ENCODE measurements around the gene MAPK8IP2.
A peak's percentile ranks its signal among the peaks of the same experiment; 100 is the strongest.
"Not testable (repeated sequence)": the region's sequence is repeated elsewhere in the genome, so short reads cannot be mapped to it uniquely, and the experiment has no call there.

The MAPK8IP2 gene

DNA sequence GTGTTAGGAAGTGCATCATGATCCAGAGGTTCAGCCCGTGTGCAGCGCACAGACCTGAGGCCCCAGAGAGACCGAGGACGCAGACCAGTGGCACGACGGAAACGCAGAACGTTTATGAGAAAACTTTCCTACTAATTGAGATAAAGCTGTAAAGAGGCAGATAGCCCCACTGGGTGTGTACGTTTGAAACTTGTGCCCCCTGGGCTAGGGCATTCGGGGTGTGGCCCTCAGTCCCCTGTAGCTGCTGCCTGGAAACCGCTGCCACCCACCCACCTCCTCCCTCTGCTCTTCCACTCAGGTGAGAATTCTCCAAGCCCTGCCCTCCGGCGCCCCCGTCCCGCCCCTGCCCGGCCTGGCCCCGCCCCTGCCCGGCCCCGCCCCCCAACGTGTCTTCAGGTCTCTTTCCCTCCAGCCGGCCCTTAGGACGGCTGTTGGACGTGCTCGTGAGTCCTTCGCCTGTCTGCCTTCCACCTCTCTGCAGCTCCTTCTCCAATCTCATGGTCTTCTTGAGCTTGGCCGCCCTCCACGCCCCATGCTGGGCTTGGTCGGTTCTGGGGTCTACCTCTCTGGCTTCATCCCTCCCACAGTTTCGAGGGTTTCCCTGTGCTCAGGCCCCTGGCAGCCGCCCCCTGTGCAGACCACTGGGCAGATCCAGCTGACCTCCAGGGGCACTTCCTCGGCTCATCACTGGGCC is 12.1 kb downstream of the MAPK8IP2 start:
- DNase-seq (ENCODE audit: low read depth) = no peak

DNA sequence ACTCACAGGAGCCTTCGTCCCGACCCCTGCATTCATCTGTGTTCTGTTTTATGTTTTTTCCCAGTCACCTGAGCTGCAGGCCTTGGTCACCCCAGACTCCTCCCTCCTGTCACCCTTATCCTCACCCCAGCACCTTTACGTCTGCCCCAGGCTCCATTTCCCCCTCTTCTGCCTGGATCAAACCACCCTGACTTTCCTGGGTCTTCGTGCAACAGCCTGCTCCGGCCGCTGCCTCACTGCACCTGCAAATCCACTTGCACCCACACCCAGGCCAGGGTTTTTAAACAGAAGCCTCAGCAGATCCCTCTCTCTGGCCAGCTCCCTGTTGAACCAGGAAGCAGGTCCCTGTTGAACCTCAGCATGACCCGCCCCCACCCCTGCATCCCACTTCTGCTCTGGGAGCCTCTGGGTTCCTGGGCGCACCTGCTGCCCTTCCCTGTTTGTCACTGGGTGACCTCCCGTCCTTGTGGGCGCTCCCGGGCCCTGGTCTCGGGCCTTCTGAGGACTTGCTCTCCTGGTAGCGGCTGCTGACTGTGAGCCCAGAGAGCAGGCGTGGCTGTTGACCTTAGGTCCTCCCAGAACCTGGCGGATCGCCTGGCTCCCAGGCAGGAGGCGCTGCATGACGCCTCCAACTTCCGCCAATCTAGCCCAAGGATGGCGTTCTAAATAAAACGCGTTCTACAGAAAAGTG is 12.8 kb downstream of the MAPK8IP2 start:
- no peak for DNase-seq (ENCODE audit: low read depth)

DNA sequence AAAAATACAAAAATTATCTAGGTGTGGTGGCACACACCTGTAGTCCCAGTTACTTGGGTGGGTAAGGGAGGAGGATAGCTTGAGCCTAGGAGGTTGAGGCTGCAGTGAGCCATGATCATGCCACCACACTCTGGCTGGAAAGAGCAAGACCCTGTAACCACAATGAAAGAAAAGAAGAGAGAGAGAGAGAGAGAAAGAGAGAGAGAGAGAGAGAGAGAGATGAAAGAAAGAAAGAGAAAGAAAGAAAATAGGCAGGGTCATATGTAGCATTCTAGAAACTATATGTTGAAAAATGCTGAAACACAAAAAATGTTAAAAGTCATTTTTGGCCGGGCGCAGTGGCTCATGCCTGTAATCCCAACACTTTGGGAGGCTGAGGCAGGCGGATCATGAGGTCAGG is 13.7 kb downstream of the MAPK8IP2 start:
- DNase-seq (ENCODE audit: low read depth) = not testable (repeated sequence)

DNA sequence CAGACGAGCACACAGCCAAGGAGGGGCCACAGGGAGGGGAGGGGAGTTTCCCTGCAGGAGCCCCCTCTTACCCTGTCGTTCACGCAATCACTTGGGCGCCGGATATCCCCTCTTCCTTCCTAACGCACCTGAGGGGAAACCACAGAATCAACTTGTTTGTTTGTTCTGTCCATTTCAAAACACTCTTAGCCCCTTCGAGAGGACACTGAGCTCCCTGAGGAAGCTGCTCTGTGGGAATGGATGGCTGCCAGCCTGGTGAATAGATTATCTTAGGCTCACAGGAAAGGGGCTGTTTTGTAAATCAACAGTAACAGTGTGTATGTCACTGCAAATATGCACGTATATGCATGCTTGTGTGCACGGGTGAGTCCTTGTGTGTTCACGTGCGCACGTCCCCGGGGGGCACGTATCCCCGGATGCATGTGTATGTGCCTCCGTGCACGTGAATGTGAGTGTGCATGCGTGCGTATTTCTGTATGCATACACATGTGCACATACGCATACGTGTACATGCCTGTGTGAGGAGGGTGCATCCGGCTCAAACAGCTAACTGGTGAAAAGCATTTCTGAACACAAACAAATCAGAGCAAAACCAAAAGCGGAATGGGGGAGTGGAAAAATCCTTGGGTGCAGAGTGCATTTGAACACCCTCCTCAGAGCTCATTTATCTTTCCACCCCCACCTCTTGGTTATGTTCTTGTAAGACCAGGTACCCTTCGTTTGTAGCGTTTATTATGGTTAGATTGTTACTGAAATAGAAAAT is 20.2 kb downstream of the MAPK8IP2 start:
- DNase-seq (ENCODE audit: low read depth) = peak; percentile 83

DNA sequence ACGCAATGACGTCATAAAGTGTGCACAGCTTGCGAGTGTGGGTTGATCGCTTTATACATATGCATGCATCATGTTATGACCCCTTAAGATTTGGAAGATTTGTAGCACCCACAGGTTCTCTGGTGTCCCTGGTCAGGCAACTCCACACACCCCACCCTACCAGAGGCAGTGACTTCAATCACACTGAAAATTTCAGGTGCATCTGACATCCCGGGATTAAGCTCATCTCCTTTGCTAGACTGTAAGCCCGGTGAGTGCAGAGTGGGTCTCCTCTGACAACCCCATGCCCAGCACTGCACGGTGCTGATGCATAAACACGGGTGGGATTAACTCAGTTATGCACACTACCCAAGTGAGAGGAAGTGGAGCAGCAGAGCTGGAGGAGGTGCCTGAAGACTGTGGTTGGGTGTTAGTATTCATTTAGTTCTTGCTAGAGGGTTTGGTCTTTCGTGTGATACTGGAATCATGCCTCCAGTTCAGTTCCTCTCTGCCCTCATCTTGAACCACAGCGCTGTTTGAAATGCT is 20.8 kb downstream of the MAPK8IP2 start:
- peak; percentile 32 for DNase-seq (ENCODE audit: low read depth)

DNA sequence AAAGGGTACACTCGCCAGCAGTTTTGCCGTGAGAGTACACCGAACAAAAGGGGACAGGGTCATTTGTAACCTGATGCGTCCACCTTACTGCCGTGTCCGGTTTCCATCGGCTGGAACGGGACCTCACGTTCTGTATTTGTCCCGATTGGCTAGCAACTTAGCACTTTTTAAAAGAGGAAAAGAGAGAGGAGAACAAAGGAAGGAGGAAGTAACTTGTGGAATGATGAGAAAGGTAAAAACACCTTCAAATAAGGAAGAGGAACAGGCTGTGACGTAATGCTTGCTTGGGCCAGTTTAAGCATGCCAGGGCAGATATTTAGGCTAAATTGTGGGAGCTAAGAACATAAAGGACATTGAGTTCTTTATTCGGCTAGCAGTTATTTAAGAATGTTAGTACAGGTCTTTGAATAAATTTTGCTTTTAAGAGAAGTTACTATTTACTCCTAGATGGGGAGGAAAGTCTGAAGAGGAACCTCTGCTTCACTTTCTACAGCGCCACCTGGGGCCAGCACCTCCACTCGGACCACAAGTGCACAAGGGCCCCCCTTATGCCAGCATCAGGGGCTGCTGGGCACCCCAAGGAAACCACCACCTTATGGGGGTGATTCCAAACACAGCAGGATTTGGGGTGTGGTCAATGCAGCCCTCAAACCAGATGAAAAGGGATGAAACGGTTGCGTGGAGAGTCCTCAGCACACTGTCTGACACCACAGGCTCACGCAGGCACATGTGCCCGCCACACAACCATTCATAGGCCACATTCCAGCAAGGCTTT is 21.5 kb downstream of the MAPK8IP2 start:
- no peak for DNase-seq (ENCODE audit: low read depth)

DNA sequence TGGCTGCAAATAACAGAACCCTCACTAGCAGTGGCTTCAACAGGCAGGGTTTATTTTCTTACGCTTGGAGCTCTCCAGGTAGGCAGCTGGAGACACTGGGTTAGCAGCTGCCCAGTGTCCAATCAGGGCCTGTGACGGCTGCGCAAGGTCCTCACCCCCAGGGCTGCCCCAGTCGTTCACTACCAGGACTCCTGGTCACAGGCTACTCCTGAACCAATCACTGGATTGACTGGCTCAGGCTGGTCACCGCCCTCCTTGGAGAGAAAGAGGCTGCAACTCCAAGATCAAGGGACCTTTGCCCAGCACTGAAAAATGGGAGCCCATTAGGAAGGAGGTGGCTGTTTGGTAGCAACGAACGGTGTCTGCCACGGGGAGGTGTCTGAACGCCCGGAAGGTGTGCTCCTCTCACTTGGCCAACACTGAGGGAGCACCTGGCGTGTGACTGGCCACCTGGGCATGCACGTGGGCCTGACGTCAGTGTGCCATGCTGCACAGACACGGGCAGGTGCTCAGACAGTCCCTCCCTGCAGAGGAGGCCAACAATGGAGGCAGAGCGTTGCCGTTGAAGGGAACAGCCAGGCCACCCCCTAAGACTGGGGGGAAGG is 22.2 kb downstream of the MAPK8IP2 start:
- no peak for DNase-seq (ENCODE audit: low read depth)

DNA sequence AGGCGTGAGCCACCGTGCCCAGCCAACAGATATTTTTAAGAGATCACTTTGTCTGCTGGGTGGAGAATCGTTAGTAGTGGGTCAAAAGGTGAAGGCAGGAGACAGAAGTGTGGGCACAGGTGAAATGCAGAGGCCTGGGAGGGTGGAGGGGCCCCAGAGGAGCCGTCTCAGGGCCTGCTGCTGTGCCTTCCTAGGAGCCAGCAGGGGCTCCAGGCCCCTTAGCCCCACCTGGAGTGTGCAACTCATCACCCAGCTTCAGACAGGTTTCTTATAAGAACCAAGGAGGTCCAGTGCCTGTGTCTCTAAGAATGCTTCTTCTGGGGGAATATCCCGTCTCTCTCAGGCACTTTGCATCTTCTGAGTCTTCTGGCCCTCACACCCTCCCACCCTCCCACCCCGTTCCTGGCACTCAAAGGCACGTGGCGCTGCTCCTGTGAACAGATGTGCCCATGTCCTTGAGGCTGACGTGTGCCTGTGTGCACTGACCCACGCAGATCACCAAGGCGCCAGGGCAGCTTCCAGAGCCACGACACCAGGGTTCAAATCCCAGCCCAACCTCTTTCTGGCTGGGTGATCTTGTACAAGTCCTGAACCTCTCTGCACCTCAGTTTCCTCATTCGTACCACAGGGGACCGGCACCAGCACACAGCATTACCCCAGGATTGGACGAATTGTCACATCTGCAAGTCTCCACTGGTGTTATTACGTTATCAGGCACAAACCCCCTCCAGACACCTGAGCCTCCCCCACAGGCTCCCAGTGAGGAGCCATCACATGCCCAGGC is 23.9 kb downstream of the MAPK8IP2 start:
- DNase-seq (ENCODE audit: low read depth) = no peak

DNA sequence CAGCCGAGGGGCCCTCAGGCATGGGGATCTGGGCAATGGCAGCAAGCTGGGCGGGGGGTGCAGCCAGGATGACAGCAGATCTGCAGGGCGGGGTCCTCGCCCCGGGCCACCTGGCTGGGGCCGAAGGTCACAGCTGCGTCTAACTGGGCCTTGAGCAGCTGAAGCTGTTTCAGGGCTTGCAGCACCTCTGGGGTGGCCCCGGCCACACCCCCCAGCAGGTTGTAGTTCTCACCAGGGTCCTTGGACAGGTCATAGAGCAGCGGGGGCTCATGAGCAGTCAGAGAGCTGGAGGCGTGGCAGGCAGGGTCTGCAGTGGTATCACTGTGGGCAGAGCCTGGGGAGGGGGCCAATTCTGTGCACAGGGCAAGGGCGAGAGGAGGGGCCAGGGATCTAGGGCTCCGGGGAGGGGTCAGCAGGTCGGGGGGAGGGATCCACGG is 24.6 kb downstream of the MAPK8IP2 start:
- DNase-seq (ENCODE audit: low read depth) = no peak

DNA sequence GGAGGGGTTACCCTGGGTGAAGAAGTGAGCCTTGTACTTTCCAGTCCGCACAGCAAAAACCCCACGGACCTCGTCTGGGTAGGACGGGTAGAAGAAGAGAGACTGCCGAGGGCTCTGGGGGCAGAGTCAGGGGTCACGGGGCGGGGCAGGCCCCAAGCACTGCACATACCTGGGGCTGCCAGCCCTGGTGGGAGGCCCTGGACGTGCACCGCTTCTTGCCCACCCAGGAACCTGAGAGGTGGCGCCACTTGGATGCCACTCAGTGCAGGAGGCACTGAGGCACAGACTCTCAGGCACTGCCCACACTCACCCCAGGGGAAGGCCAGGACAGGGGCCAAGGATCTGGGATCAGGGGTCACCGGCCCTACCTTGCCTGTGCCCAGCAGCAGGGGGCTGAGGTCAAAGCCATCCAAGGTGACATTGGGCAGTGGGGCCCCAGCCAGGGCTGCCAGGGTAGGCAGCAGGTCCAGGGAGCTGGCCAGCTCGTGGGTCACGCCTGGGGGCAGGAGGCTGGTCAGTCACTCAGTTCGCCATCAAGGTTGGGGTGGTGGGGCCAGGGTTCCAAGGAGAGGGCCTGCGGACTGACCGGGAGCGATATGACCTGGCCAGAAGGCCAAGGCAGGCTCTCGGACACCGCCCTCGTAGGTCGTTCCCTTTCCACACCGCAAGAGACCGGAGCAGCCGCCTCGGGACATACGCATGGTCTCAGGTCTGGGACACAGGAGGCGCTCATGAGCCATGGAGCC is 25.1 kb downstream of the MAPK8IP2 start:
- DNase-seq (ENCODE audit: low read depth) = no peak

DNA sequence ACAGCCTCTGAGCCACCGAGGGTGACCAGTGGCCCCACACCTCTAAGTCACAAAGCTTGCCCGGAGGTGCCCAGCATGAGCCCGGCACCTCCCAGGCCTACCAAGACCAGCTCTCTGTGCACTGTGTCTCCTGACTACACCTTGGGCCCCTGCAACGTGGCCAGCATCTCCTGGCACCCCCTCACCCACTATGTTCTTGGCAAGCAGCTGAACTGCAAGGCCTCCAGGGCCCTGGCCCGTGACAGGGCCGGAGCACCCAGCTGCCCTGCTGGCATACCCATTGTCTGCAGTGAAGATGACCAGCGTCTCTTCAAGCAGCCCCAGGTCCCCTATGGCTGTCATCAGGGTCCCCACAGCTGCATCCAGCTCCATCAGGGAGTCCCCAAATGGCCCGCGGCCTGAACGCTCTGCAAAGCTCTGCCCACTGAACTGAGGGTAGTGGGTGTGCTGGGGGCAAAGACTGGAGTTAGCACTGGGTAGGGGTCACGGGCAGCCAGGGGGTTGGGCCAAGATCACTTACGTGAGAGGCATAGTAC is 25.8 kb downstream of the MAPK8IP2 start:
- DNase-seq (ENCODE audit: low read depth) = no peak

DNA sequence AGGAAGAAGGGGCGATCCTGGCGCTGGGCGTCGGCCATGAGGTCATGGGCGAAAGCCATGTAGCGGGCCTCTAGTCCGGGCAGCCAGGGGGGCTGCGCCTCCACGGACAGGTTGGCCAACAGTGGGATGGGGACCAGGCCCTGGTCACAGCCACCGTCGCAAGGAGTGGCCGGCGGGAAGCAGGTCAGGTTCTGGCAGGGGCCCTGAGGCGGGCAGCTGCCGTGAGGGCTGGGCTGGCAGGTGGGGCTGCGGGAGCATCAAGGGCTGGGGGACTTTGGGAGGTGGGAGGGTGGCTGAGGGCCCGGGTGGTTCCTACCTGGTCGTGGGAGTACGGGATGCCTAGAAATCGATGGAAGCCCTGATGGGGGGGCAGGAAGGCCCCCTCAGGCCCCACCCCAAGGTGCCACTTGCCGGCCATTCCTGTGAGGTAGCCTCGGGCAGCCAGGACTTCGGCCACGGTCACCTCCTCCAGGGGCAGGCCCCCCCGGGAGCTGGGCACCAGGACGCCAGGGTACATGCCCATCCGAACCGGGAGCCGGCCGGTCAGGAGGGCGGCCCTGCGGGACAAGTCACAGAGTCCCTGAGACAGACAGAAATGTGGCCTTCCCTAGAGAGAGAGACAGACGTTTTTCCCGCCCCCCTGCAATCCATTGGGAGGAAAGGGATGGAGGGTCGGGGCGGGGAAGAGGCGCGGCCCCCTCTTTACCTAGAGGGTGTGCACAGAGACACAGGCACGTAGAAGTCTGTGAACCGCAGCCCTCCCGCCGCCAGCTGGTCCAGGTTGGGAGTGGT is 26.5 kb downstream of the MAPK8IP2 start:
- no peak for DNase-seq (ENCODE audit: low read depth)

DNA sequence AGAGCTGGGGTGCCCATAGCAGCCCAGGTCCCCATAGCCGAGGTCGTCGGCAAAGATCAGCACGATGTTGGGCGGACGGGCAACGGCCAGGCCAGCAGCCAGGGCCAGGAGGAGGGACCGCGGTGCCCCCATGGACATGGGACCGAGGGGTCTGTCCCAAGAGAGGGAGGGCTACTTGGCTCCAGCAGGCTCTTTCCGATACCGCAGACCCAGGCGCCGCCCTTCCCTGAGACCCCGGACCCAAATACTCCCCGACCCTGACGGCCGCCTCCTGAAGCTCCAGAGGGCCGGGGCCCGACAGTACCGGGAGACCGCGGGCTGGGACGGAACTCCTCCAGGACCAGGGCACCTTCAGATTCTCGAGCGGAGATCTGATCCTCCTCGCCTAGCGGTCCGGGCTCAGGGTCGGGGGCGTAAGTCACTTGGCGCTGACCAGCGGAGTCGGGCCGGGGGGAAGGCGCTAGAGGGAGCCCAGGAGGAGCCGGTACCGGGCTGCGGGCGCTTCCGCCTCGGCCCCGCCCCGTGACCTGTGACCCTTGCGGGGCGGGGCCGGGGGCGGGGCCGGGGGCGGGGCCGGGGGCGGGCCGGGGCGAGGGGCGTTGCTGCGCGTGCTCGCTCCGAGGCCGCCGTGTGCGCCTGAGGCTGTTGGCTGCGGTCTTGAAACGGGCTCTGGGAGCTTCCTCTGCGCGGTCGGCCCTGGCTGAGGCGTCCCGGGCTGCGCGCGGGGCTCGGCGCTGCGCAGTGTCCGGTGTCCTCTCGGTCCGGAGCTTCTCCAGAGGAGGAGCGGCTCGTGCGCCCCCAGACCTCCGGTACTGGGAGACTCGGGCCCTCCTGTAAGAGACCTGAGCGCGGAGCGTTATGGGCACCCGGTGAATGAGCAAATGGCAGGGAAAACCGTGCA is 27.3 kb downstream of the MAPK8IP2 start, which contains the start of gene ARSA:
Gene ARSA, minus strand, starts transcription at position 511 of the 901 bp plus-strand sequence. Its CDS starts 373 bp downstream, at position 138.
- DNase-seq (ENCODE audit: low read depth) = peak; percentile 70

DNA sequence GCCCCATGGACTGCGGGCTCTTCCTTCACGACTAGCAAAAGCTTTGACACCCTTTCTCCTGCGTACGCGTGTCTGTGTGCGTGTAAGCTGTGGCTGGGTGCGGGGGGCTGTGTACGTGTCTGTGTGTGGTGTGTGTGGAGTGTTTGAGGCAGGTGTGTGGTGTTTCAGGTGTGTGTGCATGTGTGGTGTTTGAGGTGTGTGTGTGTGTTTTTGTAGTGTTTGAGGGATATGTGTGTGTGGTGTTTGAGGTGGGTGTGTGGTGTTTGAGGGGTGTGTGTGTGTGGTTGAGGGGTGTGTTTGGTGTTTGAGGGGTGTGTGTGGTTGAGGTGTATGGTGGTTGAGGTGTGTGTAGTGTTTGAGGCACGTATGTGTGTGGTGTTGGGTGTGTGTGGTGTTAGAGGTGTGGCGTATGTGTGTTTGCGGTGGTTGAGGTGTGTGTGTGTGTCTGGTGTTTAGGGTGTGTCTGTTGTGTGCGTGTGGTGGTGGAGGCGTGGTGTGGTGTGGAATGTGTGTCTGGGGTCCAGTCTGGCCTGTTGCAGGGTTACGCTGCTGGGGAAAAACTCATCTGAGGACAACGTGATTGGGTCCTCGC is 28.0 kb downstream of the MAPK8IP2 start:
- DNase-seq (ENCODE audit: low read depth) = no peak

DNA sequence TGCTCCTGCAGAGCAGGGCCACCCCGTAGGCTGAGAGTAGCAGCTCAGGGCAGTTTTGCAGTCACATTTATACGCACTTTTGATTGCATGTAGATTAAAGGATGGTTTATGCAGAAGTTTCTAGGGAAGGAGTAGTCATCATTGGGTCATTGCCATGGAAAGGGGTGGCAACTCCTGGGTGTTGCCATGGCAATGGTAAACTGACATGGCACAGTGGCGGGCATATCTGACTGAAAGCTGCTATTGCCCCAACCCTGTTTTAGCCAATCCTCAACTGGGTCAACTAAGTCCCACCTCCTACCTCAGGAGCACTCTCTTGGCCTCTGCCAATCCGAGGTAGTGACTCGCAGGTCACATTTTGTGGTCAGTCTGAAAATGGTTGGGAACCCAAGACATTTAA is 29.8 kb downstream of the MAPK8IP2 start:
- DNase-seq (ENCODE audit: low read depth) = no peak

DNA sequence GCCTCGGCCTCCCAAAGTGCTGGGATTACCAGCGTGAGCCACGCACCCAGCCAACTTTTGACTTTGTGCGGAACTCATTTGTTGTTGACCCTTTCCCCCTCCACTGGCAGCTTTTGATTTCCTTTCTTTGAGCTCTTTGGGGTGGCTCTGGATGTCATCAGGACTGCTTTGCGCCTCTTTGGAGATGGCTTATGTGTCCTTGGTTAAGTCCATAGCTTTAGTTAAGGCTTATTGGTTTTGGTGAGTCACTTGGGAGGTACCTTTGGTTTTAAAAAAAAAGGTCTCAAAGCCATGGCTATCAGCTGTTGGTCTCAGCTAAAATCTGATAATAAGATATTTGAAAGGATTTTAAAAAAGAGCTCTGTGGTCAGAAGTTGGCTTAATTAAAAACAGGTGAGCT is 32.5 kb downstream of the MAPK8IP2 start:
- DNase-seq (ENCODE audit: low read depth) = no peak

DNA sequence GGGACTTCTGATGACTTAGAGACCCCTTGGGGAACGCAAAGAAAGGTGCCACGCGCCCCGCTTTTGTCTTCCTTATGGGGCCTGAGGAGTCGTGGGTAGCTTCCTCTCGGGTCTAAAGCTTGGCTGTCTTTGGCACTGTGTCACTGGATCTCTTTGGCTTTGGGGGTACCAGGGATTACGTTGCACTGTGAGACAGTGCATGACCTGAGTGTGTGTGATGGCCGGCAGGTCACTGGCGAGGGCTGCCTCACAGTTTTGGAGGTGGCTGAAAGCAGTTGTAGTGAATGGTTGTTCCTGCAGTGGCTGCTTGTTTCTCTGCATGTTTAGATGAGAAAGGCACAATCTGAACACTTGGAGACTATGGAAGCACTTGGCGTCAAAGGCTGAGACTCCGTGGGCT is 33.2 kb downstream of the MAPK8IP2 start:
- DNase-seq (ENCODE audit: low read depth) = no peak
